ENCODE measurements around the gene BBX. TPM values are rescaled to one million over a fixed set of nuclear protein-coding genes. Genes with fewer than 3 reads are reported as not detected.
"Not testable (repeated sequence)": the region's sequence is repeated elsewhere in the genome, so short reads cannot be mapped to it uniquely, and the experiment has no call there.

BBX gene
- total RNA-seq, 1 donor = 81.8 TPM

- peak; percentile 57 for TF ChIP-seq CTCF (IDR thresholded peaks at IDR 0.05; ENCODE audit: insufficient read depth, low read length)
- DNase-seq (ENCODE audit: low read depth) = peak; percentile 79
Measured at GRCh38 chr3:107690522-107691138, 167.9 kb downstream of the BBX start.

DNA sequence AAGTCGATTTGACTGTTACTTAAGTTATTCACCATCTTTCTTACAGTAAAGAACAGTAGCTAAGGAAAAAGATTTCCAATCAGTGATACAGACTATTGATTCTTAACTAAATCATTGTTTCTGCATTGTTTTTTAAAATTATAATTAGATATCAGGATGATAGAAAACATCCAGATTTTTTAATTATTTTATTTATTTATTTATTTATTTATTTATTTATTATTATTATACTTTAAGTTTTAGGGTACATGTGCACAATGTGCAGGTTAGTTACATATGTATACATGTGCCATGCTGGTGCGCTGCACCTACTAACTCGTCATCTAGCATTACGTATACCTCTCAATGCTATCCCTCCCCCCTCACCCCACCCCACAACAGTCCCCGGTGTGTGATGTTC lies 169.2 kb downstream of the BBX start:
- DNase-seq (ENCODE audit: low read depth); H3K4me3 ChIP-seq (ENCODE audit: low read depth, low read length): not testable (repeated sequence)

More at GRCh38 chr3:107690522-107691138, 167.9 kb downstream of the BBX start:
- H3K4me3 ChIP-seq (ENCODE audit: low read depth, low read length) = no peak overlapping the region

- not testable (repeated sequence) for H3K4me3 ChIP-seq (ENCODE audit: low read depth, low read length); DNase-seq (ENCODE audit: low read depth)
Measured at GRCh38 chr3:107697348-107697747, 174.6 kb downstream of the BBX start.

- DNase-seq (ENCODE audit: low read depth); H3K4me3 ChIP-seq (ENCODE audit: low read depth, low read length): not testable (repeated sequence)
Measured at GRCh38 chr3:107697855-107698254, 175.1 kb downstream of the BBX start.

DNA sequence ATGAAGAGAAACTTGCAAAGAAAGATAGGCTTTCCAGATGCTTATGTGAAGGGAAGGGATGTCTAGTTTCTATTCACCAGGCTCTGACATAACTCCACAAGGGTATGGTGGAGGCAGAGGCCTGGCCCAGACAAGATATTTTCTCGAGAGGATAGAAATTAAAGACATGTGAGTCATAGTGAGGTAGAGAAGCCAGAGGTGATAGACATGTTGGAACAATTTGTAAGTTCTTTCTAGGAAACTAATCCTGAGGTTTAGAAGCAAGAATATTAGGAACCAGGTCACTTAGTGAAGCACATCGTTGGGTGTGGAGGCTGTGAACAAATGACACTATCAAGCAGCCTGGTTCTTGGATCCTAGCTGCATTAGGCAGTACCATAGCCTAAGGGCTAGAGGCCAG lies 176.9 kb downstream of the BBX start:
- TF ChIP-seq CTCF (IDR thresholded peaks at IDR 0.05; ENCODE audit: insufficient read depth, low read length) = no peak
- peak; percentile 41 for DNase-seq (ENCODE audit: low read depth)
- H3K4me3 ChIP-seq (ENCODE audit: low read depth, low read length) = no peak overlapping the region

DNA sequence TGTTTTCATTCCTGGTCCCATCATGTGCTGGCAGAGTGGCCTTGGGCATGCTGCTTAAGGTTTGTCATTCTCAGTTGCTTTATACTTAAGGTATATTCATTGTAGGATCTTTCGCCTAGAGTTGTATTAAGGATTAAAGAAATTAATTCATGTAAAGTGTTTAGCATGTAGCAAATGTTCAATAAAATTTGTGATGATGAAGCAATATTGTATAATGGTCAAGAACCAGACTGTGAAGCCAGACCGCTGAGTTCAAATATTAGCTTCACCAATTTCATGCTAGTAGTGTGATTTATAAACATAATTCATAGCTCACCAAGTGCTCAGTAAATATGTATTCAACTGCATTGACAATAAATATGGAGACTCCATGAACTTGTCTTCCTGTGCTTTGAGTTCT lies 178.5 kb downstream of the BBX start:
- no peak for DNase-seq (ENCODE audit: low read depth)
- no peak for TF ChIP-seq CTCF (IDR thresholded peaks at IDR 0.05; ENCODE audit: insufficient read depth, low read length)
- H3K4me3 ChIP-seq (ENCODE audit: low read depth, low read length) = no peak overlapping the region

DNA sequence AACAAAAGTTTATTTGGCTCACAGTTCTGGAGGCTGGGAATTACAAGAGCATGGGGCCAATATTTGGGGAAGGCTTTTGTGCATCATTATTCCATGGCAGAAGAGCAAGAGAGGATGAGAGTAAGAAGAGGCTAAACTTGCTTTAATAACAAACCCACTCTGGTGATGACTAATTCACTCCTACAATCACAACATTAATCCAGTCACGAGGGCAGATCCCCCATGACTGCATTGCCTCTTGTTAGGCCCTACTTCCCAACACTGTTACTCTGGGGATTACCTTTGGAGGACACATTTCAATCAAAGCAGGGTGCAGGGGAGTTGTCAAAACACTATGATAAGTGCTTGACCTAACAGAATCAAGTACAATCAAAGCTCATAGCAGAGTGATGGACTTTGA lies 181.7 kb downstream of the BBX start:
- no peak for DNase-seq (ENCODE audit: low read depth)
- H3K4me3 ChIP-seq (ENCODE audit: low read depth, low read length) = no peak overlapping the region
- TF ChIP-seq CTCF (IDR thresholded peaks at IDR 0.05; ENCODE audit: insufficient read depth, low read length) = no peak

DNA sequence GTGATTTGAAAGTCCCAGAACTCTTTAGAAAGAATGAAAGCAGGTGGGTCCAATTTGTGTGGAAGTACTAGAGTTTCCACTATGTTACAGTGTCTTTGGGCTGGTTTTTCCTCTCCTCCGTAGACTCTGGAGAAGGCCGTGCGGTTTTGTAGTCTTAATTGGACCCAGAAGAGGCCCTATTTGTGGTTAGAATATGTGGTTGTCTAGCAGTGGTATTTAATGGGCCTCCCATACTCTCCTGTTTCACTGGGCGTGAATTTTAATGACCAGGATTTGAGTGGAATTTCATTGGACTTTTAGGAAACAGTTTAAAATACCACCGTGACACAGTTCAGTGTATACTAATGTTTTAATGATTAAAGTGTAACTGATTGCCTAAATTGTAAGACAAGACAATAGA lies 182.3 kb downstream of the BBX start:
- H3K4me3 ChIP-seq (ENCODE audit: low read depth, low read length) = no peak overlapping the region
- TF ChIP-seq CTCF (IDR thresholded peaks at IDR 0.05; ENCODE audit: insufficient read depth, low read length) = no peak
- no peak for DNase-seq (ENCODE audit: low read depth)
